Endothelial cell of umbilical vein (primary cell): ENCODE results near the gene SLAMF6. TPM values are rescaled to one million over a fixed set of nuclear protein-coding genes. Genes with fewer than 3 reads are reported as not detected.

Experiments
- BruUV-seq: library from RNA; stranded (reverse); fragments of 400-500 nt; replicated peaks from 2 replicates; lab custom pipeline; 2021; lab: Mats Ljungman, UMichigan
- CTCF ChIA-PET: fragments of 300-600, 350-600 bp; sonication (Branson Sonifier 250); formaldehyde crosslinking; loops from one replicate; lab custom pipeline; 2021; ENCODE audit warnings: antibody characterized with exemption, inconsistent platforms; lab: Charles Lee
- POLR2A ChIA-PET: fragments of 300-600, 350-600 bp; sonication (Branson Sonifier 250); formaldehyde crosslinking; loops from one replicate; lab custom pipeline; 2021; ENCODE audit warnings: antibody characterized with exemption, inconsistent platforms; lab: Charles Lee
- DNase-seq: peaks from one replicate; pipeline ENCODE4 v3.0.0-alpha.2; 2011; ENCODE audit warnings: low read depth, low spot score
- FAIRE-seq: peaks from 2 replicates; lab custom pipeline; 2011; peaks lifted over from hg19 to GRCh38; lab: Jason Lieb, UNC
- H2AFZ ChIP-seq: 2 replicates; pipeline ENCODE4 v1.6.0; 2012; ENCODE audit warnings: low read depth, low read length, control low read depth, inconsistent platforms
- H3K27ac ChIP-seq: 2 replicates; pipeline ENCODE4 v1.5.1; 2011; ENCODE audit warnings: low read depth, mild to moderate bottlenecking, control low read depth, low read length, moderate library complexity; ENCODE audit not compliant: insufficient read depth
- H3K27me3 ChIP-seq, 2 experiments: 2 replicates each; pipeline versions ENCODE4 v1.6.0 to v1.6.1; 2011; ENCODE audit warnings: low read length in 2 of 2, mixed read lengths in 1 of 2; ENCODE audit not compliant: control insufficient read depth in 2 of 2, insufficient read depth in 2 of 2
- H3K36me3 ChIP-seq, 2 experiments: 2 replicates in 1 of 2; 3 replicates in 1 of 2; pipeline ENCODE4 v1.5.1; 2011; ENCODE audit warnings: low read length in 2 of 2, mild to moderate bottlenecking in 1 of 2, moderate library complexity in 1 of 2; ENCODE audit not compliant: control insufficient read depth in 2 of 2, insufficient read depth in 2 of 2; ENCODE audit errors: extremely low read depth in 1 of 2
- H3K4me1 ChIP-seq: 3 replicates; pipeline ENCODE4 v1.5.1; 2011; ENCODE audit warnings: mild to moderate bottlenecking, low read length; ENCODE audit not compliant: control insufficient read depth, insufficient read depth; ENCODE audit errors: extremely low read depth
- H3K4me2 ChIP-seq: 2 replicates; pipeline ENCODE4 v1.6.1; 2011; ENCODE audit warnings: low read length, control low read depth, mixed read lengths; ENCODE audit not compliant: insufficient read depth
- H3K4me3 ChIP-seq, 3 experiments: fragments of 200-600 bp in 1 of 3; sonication (generic), shearing (Covaris generic) in 1 of 3; replicated peaks in 1 of 3; 2 replicates each; pipeline ENCODE4 v1.5.1; 2011 to 2016; ENCODE audit warnings: control low read depth in 3 of 3, low read length in 3 of 3, mild to moderate bottlenecking in 2 of 3, inconsistent platforms in 1 of 3, low read depth in 1 of 3, moderate library complexity in 1 of 3; ENCODE audit not compliant: insufficient read depth in 1 of 3
- H3K79me2 ChIP-seq: 2 replicates; pipeline ENCODE4 v1.6.0; 2012; ENCODE audit warnings: low read length, inconsistent platforms; ENCODE audit not compliant: control insufficient read depth, insufficient read depth
- H3K9ac ChIP-seq: replicated peaks from 2 replicates; pipeline ENCODE3; 2011; ENCODE audit warnings: low read length, control low read depth; ENCODE audit not compliant: insufficient read depth; ENCODE audit errors: extremely low read depth
- H3K9me1 ChIP-seq: replicated peaks from 3 replicates; pipeline ENCODE4 v1.6.0; 2011; ENCODE audit warnings: mild to moderate bottlenecking, low read length; ENCODE audit not compliant: control insufficient read depth, insufficient read depth; ENCODE audit errors: extremely low read depth
- H3K9me3 ChIP-seq: replicated peaks from 2 replicates; pipeline ENCODE4 v1.5.1; 2012; ENCODE audit warnings: low read length, inconsistent platforms; ENCODE audit not compliant: control insufficient read depth, insufficient read depth
- H4K20me1 ChIP-seq: replicated peaks from 2 replicates; pipeline ENCODE3; 2011; ENCODE audit warnings: mild to moderate bottlenecking, low read length; ENCODE audit not compliant: control insufficient read depth, insufficient read depth; ENCODE audit errors: extremely low read depth
- EZH2 ChIP-seq: IDR thresholded peaks from 2 replicates; pipeline ENCODE4 v1.6.1; 2012; ENCODE audit warnings: borderline replicate concordance, low read depth, mild to moderate bottlenecking, moderate library complexity, low read length, inconsistent platforms; ENCODE audit not compliant: severe bottlenecking
- FOS ChIP-seq: IDR thresholded peaks from 2 replicates; pipeline ENCODE4 v1.6.1; 2011; ENCODE audit warnings: mild to moderate bottlenecking, low read length, moderate library complexity, borderline replicate concordance; ENCODE audit not compliant: insufficient read depth
- GATA2 ChIP-seq: IDR thresholded peaks from 2 replicates; pipeline ENCODE4 v1.7.0; 2011; ENCODE audit warnings: low read depth, mild to moderate bottlenecking, moderate library complexity, mixed read lengths, low read length; ENCODE audit not compliant: insufficient read length, insufficient read depth
- JUN ChIP-seq: IDR thresholded peaks from 2 replicates; pipeline ENCODE4 v1.6.1; 2011; ENCODE audit warnings: borderline replicate concordance, low read depth; ENCODE audit not compliant: insufficient read length, insufficient read depth
- MYC ChIP-seq: IDR thresholded peaks from one replicate; pipeline ENCODE4 v1.6.1; 2011; ENCODE audit warnings: mild to moderate bottlenecking, low read depth, low read length
- POLR2A ChIP-seq: IDR thresholded peaks from 2 replicates; pipeline ENCODE4 v1.6.1; 2012; ENCODE audit warnings: low read depth, mild to moderate bottlenecking, control low read depth, low read length
- POLR2AphosphoS5 ChIP-seq: IDR thresholded peaks from 2 replicates; pipeline ENCODE4 v1.6.1; 2012; ENCODE audit warnings: low read depth, mild to moderate bottlenecking, control low read depth, low read length, moderate library complexity; ENCODE audit not compliant: insufficient read depth
- dilution Hi-C: fragments of 300-500 bp; cut with MboI; formaldehyde crosslinking; loops from one replicate; pipeline ENCODE4 v1.15.0; 2019; ENCODE audit warnings: low sequenced_read_pairs; ENCODE audit not compliant: extremely low pct_ligation_motif_present
- intact Hi-C: fragments of 100-400 bp; cut with micrococcal nuclease; formaldehyde crosslinking; loops from one replicate; pipeline ENCODE4 v1.10.0; 2022
- polyA plus RNA-seq, 4 experiments: library from polyadenylated mRNA; depleted of rRNA in 3 of 4; stranded (reverse) in 3 of 4; unstranded in 1 of 4; fragments of >200 nt; gene quantifications; 2 replicates each; pipeline versions ENCODE4 v1.2.1 to v1.2.3, GENCODE V29; 2011 to 2012; ENCODE audit warnings: missing spikeins in 1 of 4
- total RNA-seq: library from RNA; stranded (reverse); gene quantifications from 2 replicates; pipeline ENCODE4 v1.2.3, GENCODE V29; 2021
- TF ChIP-seq, protein P1 (sequence below): IDR thresholded peaks from 2 replicates; pipeline ENCODE4 v1.6.1; 2011; ENCODE audit not compliant: insufficient read depth, insufficient read length
- TF ChIP-seq, protein P2 (sequence below), 2 donors: IDR thresholded peaks; 1 replicate in 1 of 2; 2 replicates in 1 of 2; pipeline ENCODE4 v1.5.1; 2011; ENCODE audit warnings: low read length in 2 of 2, mild to moderate bottlenecking in 2 of 2, moderate library complexity in 2 of 2, control low read depth in 1 of 2, inconsistent platforms in 1 of 2, low read depth in 1 of 2; ENCODE audit not compliant: insufficient read depth in 1 of 2; ENCODE audit errors: extremely low read depth in 1 of 2

SLAMF6 gene
- total and polyA plus RNA-seq, 2 donors (not counting 3 experiments of a cell fraction or from before 2014, with no cell fraction given), result not detected

- dilution Hi-C loops, result no loop called here
- Histone ChIP-seq H3K4me2 (no peak overlapping the region), H2AFZ (no peak overlapping the region), H4K20me1 (no peaks in the 10 kb centered on the region), H3K27me3 (peaks cover 0 to 4% of the 10 kb centered on the region in 2 experiments), H3K36me3 (no peaks in the 10 kb centered on the region), H3K9ac (no peak overlapping the region), H3K4me1 (no peaks in the 10 kb centered on the region), H3K79me2 (no peaks in the 10 kb centered on the region), H3K4me3 (no peak overlapping the region), H3K27ac (no peak overlapping the region), H3K9me3 (no peaks in the 10 kb centered on the region), H3K9me1 (no peaks in the 10 kb centered on the region)
- DNase-seq (no peak), FAIRE-seq (no peak)
- no TSS peak for BruUV-seq
- ChIA-PET CTCF (no interaction called here), POLR2A (no interaction called here)
- intact Hi-C loops, result no loop called here
- TF ChIP-seq MYC (no peak), EZH2 (no peak), FOS (no peak), JUN (no peak), POLR2A (no peak), POLR2AphosphoS5 (no peak), GATA2 (no peak)
- TF ChIP-seq, protein P1, sequence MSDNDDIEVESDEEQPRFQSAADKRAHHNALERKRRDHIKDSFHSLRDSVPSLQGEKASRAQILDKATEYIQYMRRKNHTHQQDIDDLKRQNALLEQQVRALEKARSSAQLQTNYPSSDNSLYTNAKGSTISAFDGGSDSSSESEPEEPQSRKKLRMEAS, result no peak
- TF ChIP-seq, protein P2, sequence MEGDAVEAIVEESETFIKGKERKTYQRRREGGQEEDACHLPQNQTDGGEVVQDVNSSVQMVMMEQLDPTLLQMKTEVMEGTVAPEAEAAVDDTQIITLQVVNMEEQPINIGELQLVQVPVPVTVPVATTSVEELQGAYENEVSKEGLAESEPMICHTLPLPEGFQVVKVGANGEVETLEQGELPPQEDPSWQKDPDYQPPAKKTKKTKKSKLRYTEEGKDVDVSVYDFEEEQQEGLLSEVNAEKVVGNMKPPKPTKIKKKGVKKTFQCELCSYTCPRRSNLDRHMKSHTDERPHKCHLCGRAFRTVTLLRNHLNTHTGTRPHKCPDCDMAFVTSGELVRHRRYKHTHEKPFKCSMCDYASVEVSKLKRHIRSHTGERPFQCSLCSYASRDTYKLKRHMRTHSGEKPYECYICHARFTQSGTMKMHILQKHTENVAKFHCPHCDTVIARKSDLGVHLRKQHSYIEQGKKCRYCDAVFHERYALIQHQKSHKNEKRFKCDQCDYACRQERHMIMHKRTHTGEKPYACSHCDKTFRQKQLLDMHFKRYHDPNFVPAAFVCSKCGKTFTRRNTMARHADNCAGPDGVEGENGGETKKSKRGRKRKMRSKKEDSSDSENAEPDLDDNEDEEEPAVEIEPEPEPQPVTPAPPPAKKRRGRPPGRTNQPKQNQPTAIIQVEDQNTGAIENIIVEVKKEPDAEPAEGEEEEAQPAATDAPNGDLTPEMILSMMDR (IDR thresholded peaks at IDR 0.05; ENCODE audit: extremely low read depth in 1 of 2, insufficient read depth in 1 of 2, low read depth in 1 of 2, low read length in 2 of 2), result no peak
Observed at GRCh38 chr1:160472112-160472511, 50.9 kb downstream of the SLAMF6 start.
